NB4 (cell line): Measurements from ENCODE around the gene OR7A5.
"Not testable (repeated sequence)": the region's sequence is repeated elsewhere in the genome, so short reads cannot be mapped to it uniquely, and the experiment has no call there.

Experiments used
- CTCF ChIP-seq: IDR thresholded peaks from one replicate; pipeline ENCODE4 v1.5.1; 2012; ENCODE audit warnings: low read depth, low read length
- POLR2A ChIP-seq: IDR thresholded peaks from 2 replicates; pipeline ENCODE4 v1.6.1; 2011; ENCODE audit warnings: mild to moderate bottlenecking; ENCODE audit not compliant: insufficient read length; ENCODE audit errors: extremely low read depth

- not testable (repeated sequence) for TF ChIP-seq CTCF, POLR2A
Measured at GRCh38 chr19:14777645-14778044, 57.3 kb downstream of the OR7A5 start.
